ENCODE data around the gene PIPOX. TPM values are rescaled to one million over a fixed set of nuclear protein-coding genes. Genes with fewer than 3 reads are reported as not detected.

PIPOX gene
- total RNA-seq, 2 donors from 2014 or later = 3.1 TPM; not detected in 1

- peaks cover 11% of the 10 kb centered on the region for H3K4me1 ChIP-seq
- H3K27ac ChIP-seq = no peak overlapping the region
- no peak overlapping the region for H3K4me3 ChIP-seq
- H3K27me3 ChIP-seq = no peaks in the 10 kb centered on the region
- intact Hi-C loops (cut with DNase I) = no loop called here
- H3K9me3 ChIP-seq = no peaks in the 10 kb centered on the region
- no peaks in the 10 kb centered on the region for H3K36me3 ChIP-seq (replicated peaks in 1 of 2; ENCODE audit: insufficient read depth in 1 of 2, low read depth in 2 of 2)
- TF ChIP-seq POLR2A (IDR thresholded peaks at IDR 0.05) = no peak
- no peak for TF ChIP-seq CTCF (IDR thresholded peaks at IDR 0.05)
- no peak for ATAC-seq
- no peak for DNase-seq
- 97% methylated on average over 4 of the region's 4 CpGs for WGBS, 2 donors
Measured at GRCh38 chr17:29045026-29045425, 2.1 kb downstream of the PIPOX start.

- Histone ChIP-seq H3K9me3 (no peaks in the 10 kb centered on the region), H3K27ac (no peak overlapping the region), H3K36me3 (replicated peaks in 1 of 2; ENCODE audit: insufficient read depth in 1 of 2, low read depth in 2 of 2) (no peaks in the 10 kb centered on the region), H3K4me1 (peaks cover 11% of the 10 kb centered on the region), H3K4me3 (no peak overlapping the region), H3K27me3 (no peaks in the 10 kb centered on the region)
- DNase-seq = no peak
- intact Hi-C loops (cut with DNase I) = no loop called here
- TF ChIP-seq POLR2A (IDR thresholded peaks at IDR 0.05) (no peak), CTCF (IDR thresholded peaks at IDR 0.05) (no peak)
- no peak for ATAC-seq
- WGBS, 2 donors = 66 to 74% methylated on average over 7 of the region's 7 CpGs
Measured at GRCh38 chr17:29045734-29046472, 3.0 kb downstream of the PIPOX start.

- no peak overlapping the region for H3K27ac ChIP-seq
- H3K9me3 ChIP-seq = no peaks in the 10 kb centered on the region
- DNase-seq = no peak
- intact Hi-C loops (cut with DNase I) = no loop called here
- H3K4me3 ChIP-seq = no peak overlapping the region
- peaks cover 11% of the 10 kb centered on the region for H3K4me1 ChIP-seq
- H3K27me3 ChIP-seq = no peaks in the 10 kb centered on the region
- WGBS, 2 donors = 63 to 77% methylated on average over 5 of the region's 5 CpGs
- no peak for TF ChIP-seq CTCF (IDR thresholded peaks at IDR 0.05)
- TF ChIP-seq POLR2A (IDR thresholded peaks at IDR 0.05) = no peak
- no peak for ATAC-seq
- H3K36me3 ChIP-seq (replicated peaks in 1 of 2; ENCODE audit: insufficient read depth in 1 of 2, low read depth in 2 of 2) = no peaks in the 10 kb centered on the region
Measured at GRCh38 chr17:29046473-29046839, 3.5 kb downstream of the PIPOX start.

GRCh38 chr17:29048440-29049368 lies 5.8 kb downstream of the PIPOX start:
- Histone ChIP-seq H3K4me3 (no peak overlapping the region), H3K27ac (no peak overlapping the region), H3K36me3 (replicated peaks in 1 of 2; ENCODE audit: insufficient read depth in 1 of 2, low read depth in 2 of 2) (no peaks in the 10 kb centered on the region), H3K27me3 (no peaks in the 10 kb centered on the region), H3K9me3 (no peaks in the 10 kb centered on the region), H3K4me1 (no peaks in the 10 kb centered on the region)
- no peak for ATAC-seq
- intact Hi-C loops (cut with DNase I) = no loop called here
- DNase-seq = no peak
- 62 to 64% methylated on average over 10 of the region's 10 CpGs for WGBS, 2 donors
- no peak for TF ChIP-seq CTCF (IDR thresholded peaks at IDR 0.05)
- TF ChIP-seq POLR2A (IDR thresholded peaks at IDR 0.05) = no peak
